CD4-positive, CD25-positive, alpha-beta regulatory T cell (primary cell): ENCODE data around the gene ZSWIM1. TPM values are rescaled to one million over a fixed set of nuclear protein-coding genes. Genes with fewer than 3 reads are reported as not detected.

ENCODE experiments used
- ATAC-seq, 2 donors: fragments of 150-1000 bp; cut with Tn5 transposase; one replicate each; pipeline ENCODE4 v1.10.0; 2021; ENCODE audit warnings: low read depth in 2 of 2, moderate number of reproducible peaks in 2 of 2, moderate library complexity in 1 of 2
- DNase-seq, 3 donors: peaks; one replicate each; pipeline versions ENCODE4 v3.0.0 to v3.0.0-alpha.2; 2012 to 2022; ENCODE audit warnings: mixed read lengths in 1 of 3
- H3K27ac ChIP-seq: one replicate; pipeline ENCODE4 v1.7.0; 2013; ENCODE audit warnings: mild to moderate bottlenecking, low read length; ENCODE audit not compliant: insufficient read depth, poor library complexity, severe bottlenecking
- H3K27me3 ChIP-seq: one replicate; pipeline ENCODE4 v1.7.0; 2013; ENCODE audit warnings: low read length; ENCODE audit not compliant: control insufficient read depth, insufficient read depth
- H3K36me3 ChIP-seq: one replicate; pipeline ENCODE4 v1.7.0; 2013; ENCODE audit warnings: mild to moderate bottlenecking, low read length, moderate library complexity; ENCODE audit not compliant: control insufficient read depth, insufficient read depth
- H3K4me1 ChIP-seq: 2 replicates; pipeline ENCODE4 v1.7.0; 2013; ENCODE audit warnings: mild to moderate bottlenecking, low read length; ENCODE audit not compliant: insufficient read depth, control insufficient read depth, poor library complexity, severe bottlenecking
- H3K4me3 ChIP-seq: one replicate; pipeline ENCODE4 v1.7.0; 2013; ENCODE audit warnings: low read depth, mild to moderate bottlenecking, low read length, moderate library complexity
- H3K9me3 ChIP-seq, 2 experiments: 1 replicate in 1 of 2; 2 replicates in 1 of 2; pipeline ENCODE4 v1.7.0; 2013; ENCODE audit warnings: low read length in 2 of 2, mild to moderate bottlenecking in 1 of 2, moderate library complexity in 1 of 2; ENCODE audit not compliant: control insufficient read depth in 2 of 2
- H3K27ac Mint-ChIP-seq, 3 donors: one replicate each; pipeline ENCODE4 v1.8.0; 2020 to 2022; ENCODE audit warnings: mild to moderate bottlenecking in 3 of 3, mixed read lengths in 3 of 3, moderate library complexity in 2 of 3
- H3K27me3 Mint-ChIP-seq: one replicate; pipeline ENCODE4 v1.8.0; 2022; ENCODE audit warnings: mild to moderate bottlenecking, mixed read lengths
- H3K36me3 Mint-ChIP-seq: one replicate; pipeline ENCODE4 v1.8.0; 2020; ENCODE audit warnings: mixed read lengths
- H3K4me1 Mint-ChIP-seq, 4 donors: one replicate each; pipeline ENCODE4 v1.8.0; 2020 to 2022; ENCODE audit warnings: mixed read lengths in 4 of 4, mild to moderate bottlenecking in 1 of 4
- H3K4me3 Mint-ChIP-seq, 4 donors: one replicate each; pipeline ENCODE4 v1.8.0; 2020 to 2022; ENCODE audit warnings: mild to moderate bottlenecking in 4 of 4, mixed read lengths in 4 of 4, moderate library complexity in 3 of 4
- H3K9me3 Mint-ChIP-seq, 7 donors: one replicate each; pipeline ENCODE4 v1.8.0; 2020 to 2022; ENCODE audit warnings: mixed read lengths in 7 of 7, mild to moderate bottlenecking in 3 of 7, moderate library complexity in 2 of 7
- polyA plus RNA-seq, 4 donors: library from polyadenylated mRNA; unstranded; fragments of 300-500 nt; fragmentation: Illumina TruSeq; gene quantifications; one replicate each; pipeline ENCODE4 v1.2.3, GENCODE V29; 2021
- total RNA-seq: library from RNA; stranded (reverse); gene quantifications from one replicate; pipeline ENCODE4 v1.2.3, GENCODE V29; 2022

The ZSWIM1 gene
- total and polyA plus RNA-seq, 5 donors from 2014 or later: 1.3 to 7.7 (median 3.9) TPM

- ATAC-seq: no peak
- no peaks in the 10 kb centered on the region for H3K4me1 ChIP-seq
- no peaks in the 10 kb centered on the region for H3K27me3 ChIP-seq
- Mint-ChIP-seq H3K36me3 (peaks cover 35% of the 10 kb centered on the region), H3K27ac (peak overlapping the region in 1 of 3 donors; percentile 60), H3K4me3 (no peak overlapping the region), H3K9me3 (no peaks in the 10 kb centered on the region), H3K27me3 (no peaks in the 10 kb centered on the region), H3K4me1 (peaks cover 0 to 19% (median 11%) of the 10 kb centered on the region in 4 donors)
- no peak overlapping the region for H3K27ac ChIP-seq
- no peaks in the 10 kb centered on the region for H3K9me3 ChIP-seq
- no peak overlapping the region for H3K4me3 ChIP-seq
- no peak for DNase-seq
- H3K36me3 ChIP-seq: peaks cover 65% of the 10 kb centered on the region
These were observed 32.6 kb upstream of the ZSWIM1 start for GRCh38 chr20:45848421-45848820.

GRCh38 chr20:45848969-45849582, 32.0 kb upstream of the ZSWIM1 start:
- Mint-ChIP-seq H3K27ac (no peak overlapping the region), H3K9me3 (no peaks in the 10 kb centered on the region), H3K4me3 (no peak overlapping the region), H3K27me3 (no peaks in the 10 kb centered on the region), H3K36me3 (peaks cover 37% of the 10 kb centered on the region), H3K4me1 (peaks cover 0 to 26% (median 15%) of the 10 kb centered on the region in 4 donors)
- Histone ChIP-seq H3K27me3 (no peaks in the 10 kb centered on the region), H3K27ac (no peak overlapping the region), H3K36me3 (peaks cover 65% of the 10 kb centered on the region), H3K9me3 (no peaks in the 10 kb centered on the region), H3K4me3 (no peak overlapping the region), H3K4me1 (peaks cover 6% of the 10 kb centered on the region)
- ATAC-seq (no peak), DNase-seq (no peak)

- Histone ChIP-seq H3K27me3 (no peaks in the 10 kb centered on the region), H3K4me1 (peaks cover 12% of the 10 kb centered on the region), H3K4me3 (no peak overlapping the region), H3K27ac (no peak overlapping the region), H3K36me3 (peaks cover 58% of the 10 kb centered on the region), H3K9me3 (no peaks in the 10 kb centered on the region)
- H3K27me3 Mint-ChIP-seq: no peaks in the 10 kb centered on the region
- peaks cover 0 to 37% (median 16%) of the 10 kb centered on the region in 4 donors for H3K4me1 Mint-ChIP-seq
- H3K4me3 Mint-ChIP-seq: peak overlapping the region in 1 of 4 donors; percentile 35
- H3K36me3 Mint-ChIP-seq: peaks cover 31% of the 10 kb centered on the region
- H3K27ac Mint-ChIP-seq: peak overlapping the region in 1 of 3 donors; percentile 54
- H3K9me3 Mint-ChIP-seq: no peaks in the 10 kb centered on the region
- DNase-seq: no peak
- no peak for ATAC-seq
These were observed 30.8 kb upstream of the ZSWIM1 start for GRCh38 chr20:45850238-45850637.

- Histone ChIP-seq H3K4me3 (no peak overlapping the region), H3K9me3 (no peaks in the 10 kb centered on the region), H3K36me3 (peaks cover 54% of the 10 kb centered on the region), H3K4me1 (peaks cover 19% of the 10 kb centered on the region), H3K27me3 (no peaks in the 10 kb centered on the region), H3K27ac (no peak overlapping the region)
- ATAC-seq: no peak
- peak overlapping the region in 2 of 3 donors; percentile 16 to 54 for H3K27ac Mint-ChIP-seq
- no peaks in the 10 kb centered on the region for H3K27me3 Mint-ChIP-seq
- peaks cover 31% of the 10 kb centered on the region for H3K36me3 Mint-ChIP-seq
- H3K4me3 Mint-ChIP-seq: peak overlapping the region in 1 of 4 donors; percentile 35
- no peaks in the 10 kb centered on the region for H3K9me3 Mint-ChIP-seq
- no peak for DNase-seq
- H3K4me1 Mint-ChIP-seq: peaks cover 0 to 43% (median 16%) of the 10 kb centered on the region in 4 donors
These were observed 30.1 kb upstream of the ZSWIM1 start for GRCh38 chr20:45850926-45851325.

- H3K27me3 ChIP-seq: no peaks in the 10 kb centered on the region
- H3K4me3 ChIP-seq: no peak overlapping the region
- no peak overlapping the region for H3K27ac ChIP-seq
- peaks cover 31% of the 10 kb centered on the region for H3K36me3 Mint-ChIP-seq
- no peak for DNase-seq
- ATAC-seq: no peak
- no peaks in the 10 kb centered on the region for H3K9me3 ChIP-seq
- no peaks in the 10 kb centered on the region for H3K9me3 Mint-ChIP-seq
- peaks cover 0 to 48% (median 18%) of the 10 kb centered on the region in 4 donors for H3K4me1 Mint-ChIP-seq
- no peaks in the 10 kb centered on the region for H3K27me3 Mint-ChIP-seq
- peaks cover 49% of the 10 kb centered on the region for H3K36me3 ChIP-seq
- peaks cover 25% of the 10 kb centered on the region for H3K4me1 ChIP-seq
- H3K27ac Mint-ChIP-seq: no peak overlapping the region
- peak overlapping the region in 1 of 4 donors; percentile 32 for H3K4me3 Mint-ChIP-seq
These were observed 29.5 kb upstream of the ZSWIM1 start for GRCh38 chr20:45851501-45851900.

- Mint-ChIP-seq H3K36me3 (peaks cover 31% of the 10 kb centered on the region), H3K4me1 (peaks cover 2 to 56% (median 23%) of the 10 kb centered on the region in 4 donors), H3K9me3 (peaks cover 0 to under 1% (median 0%) of the 10 kb centered on the region in 7 donors), H3K4me3 (peak overlapping the region in 1 of 4 donors; percentile 11), H3K27me3 (no peaks in the 10 kb centered on the region), H3K27ac (no peak overlapping the region)
- Histone ChIP-seq H3K36me3 (peaks cover 44% of the 10 kb centered on the region), H3K27me3 (no peaks in the 10 kb centered on the region), H3K4me1 (peaks cover 26% of the 10 kb centered on the region), H3K9me3 (no peaks in the 10 kb centered on the region), H3K27ac (no peak overlapping the region), H3K4me3 (no peak overlapping the region)
- ATAC-seq (no peak), DNase-seq (no peak)
These were observed 28.7 kb upstream of the ZSWIM1 start for GRCh38 chr20:45852326-45852725.

- Mint-ChIP-seq H3K4me3 (peak overlapping the region in 2 of 4 donors; percentile 47 to 60), H3K9me3 (peaks cover 0 to 2% (median 0%) of the 10 kb centered on the region in 7 donors), H3K4me1 (peaks cover 4 to 66% (median 29%) of the 10 kb centered on the region in 4 donors)
These were observed 27.5 kb upstream of the ZSWIM1 start for GRCh38 chr20:45853484-45853883.

More at GRCh38 chr20:45853484-45853883, 27.5 kb upstream of the ZSWIM1 start:
- DNase-seq (no peak), ATAC-seq (no peak)
- Histone ChIP-seq H3K36me3 (peaks cover 37% of the 10 kb centered on the region), H3K4me3 (no peak overlapping the region), H3K27ac (no peak overlapping the region), H3K27me3 (no peaks in the 10 kb centered on the region), H3K9me3 (no peaks in the 10 kb centered on the region), H3K4me1 (peaks cover 36% of the 10 kb centered on the region)
- Mint-ChIP-seq H3K27me3 (no peaks in the 10 kb centered on the region), H3K27ac (peak overlapping the region in 1 of 3 donors; percentile 32), H3K36me3 (peaks cover 26% of the 10 kb centered on the region)
